Parathyroid adenoma (tissue), 2 donors: ENCODE measurements around the gene GIGYF2.
"Not testable (repeated sequence)": the region's sequence is repeated elsewhere in the genome, so short reads cannot be mapped to it uniquely, and the experiment has no call there.

Experiments
- H2AFZ ChIP-seq: fragments of 300-600 bp; sonication (generic); one replicate; pipeline ENCODE4 v1.7.0; 2017; ENCODE audit warnings: antibody characterized with exemption, mild to moderate bottlenecking
- H3K27ac ChIP-seq: fragments of 300-600 bp; sonication (generic); one replicate; pipeline ENCODE4 v1.7.0; 2017
- H3K27me3 ChIP-seq: fragments of 300-600 bp; sonication (generic); one replicate; pipeline ENCODE4 v1.7.0; 2017; ENCODE audit warnings: low read length; ENCODE audit not compliant: control insufficient read depth, insufficient read depth
- H3K36me3 ChIP-seq: fragments of 300-600 bp; sonication (generic); one replicate; pipeline ENCODE4 v1.7.0; 2017; ENCODE audit warnings: low read length; ENCODE audit not compliant: control insufficient read depth, insufficient read depth
- H3K4me1 ChIP-seq: fragments of 300-600 bp; sonication (generic); one replicate; pipeline ENCODE4 v1.7.0; 2017; ENCODE audit warnings: control low read depth
- H3K4me2 ChIP-seq: fragments of 300-600 bp; sonication (generic); one replicate; pipeline ENCODE4 v1.7.0; 2017; ENCODE audit warnings: low read length
- H3K4me3 ChIP-seq: fragments of 300-600 bp; sonication (generic); one replicate; pipeline ENCODE4 v1.7.0; 2017; ENCODE audit warnings: low read depth, low read length
- H3K79me2 ChIP-seq: fragments of 300-600 bp; sonication (generic); one replicate; pipeline ENCODE4 v1.7.0; 2017; ENCODE audit warnings: control low read depth
- H3K9ac ChIP-seq: fragments of 300-600 bp; sonication (generic); one replicate; pipeline ENCODE4 v1.7.0; 2017; ENCODE audit warnings: mild to moderate bottlenecking
- H3K9me3 ChIP-seq: fragments of 300-600 bp; sonication (generic); one replicate; pipeline ENCODE4 v1.7.0; 2017; ENCODE audit warnings: low read length; ENCODE audit not compliant: control insufficient read depth
- TF ChIP-seq, protein P1 (sequence below): fragments of 300-600 bp; sonication (generic); IDR thresholded peaks from one replicate; pipeline ENCODE4 v1.7.0; 2017; ENCODE audit warnings: antibody characterized with exemption, mild to moderate bottlenecking
- donor health status: primary hyperparathyroidism.

GIGYF2 gene

GRCh38 chr2:232846055-232846454, 148.9 kb downstream of the GIGYF2 start:
- no peaks in the 10 kb centered on the region for H3K36me3 ChIP-seq
- TF ChIP-seq, protein P1, sequence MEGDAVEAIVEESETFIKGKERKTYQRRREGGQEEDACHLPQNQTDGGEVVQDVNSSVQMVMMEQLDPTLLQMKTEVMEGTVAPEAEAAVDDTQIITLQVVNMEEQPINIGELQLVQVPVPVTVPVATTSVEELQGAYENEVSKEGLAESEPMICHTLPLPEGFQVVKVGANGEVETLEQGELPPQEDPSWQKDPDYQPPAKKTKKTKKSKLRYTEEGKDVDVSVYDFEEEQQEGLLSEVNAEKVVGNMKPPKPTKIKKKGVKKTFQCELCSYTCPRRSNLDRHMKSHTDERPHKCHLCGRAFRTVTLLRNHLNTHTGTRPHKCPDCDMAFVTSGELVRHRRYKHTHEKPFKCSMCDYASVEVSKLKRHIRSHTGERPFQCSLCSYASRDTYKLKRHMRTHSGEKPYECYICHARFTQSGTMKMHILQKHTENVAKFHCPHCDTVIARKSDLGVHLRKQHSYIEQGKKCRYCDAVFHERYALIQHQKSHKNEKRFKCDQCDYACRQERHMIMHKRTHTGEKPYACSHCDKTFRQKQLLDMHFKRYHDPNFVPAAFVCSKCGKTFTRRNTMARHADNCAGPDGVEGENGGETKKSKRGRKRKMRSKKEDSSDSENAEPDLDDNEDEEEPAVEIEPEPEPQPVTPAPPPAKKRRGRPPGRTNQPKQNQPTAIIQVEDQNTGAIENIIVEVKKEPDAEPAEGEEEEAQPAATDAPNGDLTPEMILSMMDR: no peak
- H3K9ac ChIP-seq: no peak overlapping the region
- no peak overlapping the region for H3K4me2 ChIP-seq
- H3K9me3 ChIP-seq: no peaks in the 10 kb centered on the region
- H3K27ac ChIP-seq: no peak overlapping the region
- H2AFZ ChIP-seq: no peak overlapping the region
- H3K27me3 ChIP-seq: no peaks in the 10 kb centered on the region
- no peak overlapping the region for H3K4me3 ChIP-seq
- H3K4me1 ChIP-seq: no peaks in the 10 kb centered on the region
- no peaks in the 10 kb centered on the region for H3K79me2 ChIP-seq

DNA sequence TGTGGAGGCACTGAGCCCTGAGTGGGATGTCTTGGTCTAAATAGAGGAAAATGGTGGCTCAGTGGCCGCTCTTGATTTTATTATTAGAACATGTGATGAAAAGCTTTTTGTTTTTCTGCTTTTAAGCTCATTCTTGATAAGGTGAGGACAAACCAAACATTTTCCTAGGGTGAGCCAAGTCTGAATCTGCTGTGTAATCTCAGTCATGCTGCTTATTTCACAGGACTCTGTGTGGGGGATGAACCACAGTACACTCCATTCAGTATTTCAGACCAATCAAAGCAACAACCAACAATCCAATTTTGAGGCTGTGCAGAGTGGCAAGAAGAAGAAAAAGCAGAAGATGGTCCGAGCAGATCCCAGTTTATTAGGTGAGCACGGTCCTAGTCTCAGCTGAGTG, 152.9 kb downstream of the GIGYF2 start:
- Histone ChIP-seq H2AFZ (no peak overlapping the region), H3K36me3 (no peaks in the 10 kb centered on the region), H3K9ac (no peak overlapping the region), H3K27me3 (no peaks in the 10 kb centered on the region), H3K4me3 (no peak overlapping the region), H3K9me3 (no peaks in the 10 kb centered on the region), H3K27ac (no peak overlapping the region), H3K79me2 (no peaks in the 10 kb centered on the region), H3K4me2 (no peak overlapping the region), H3K4me1 (peaks cover 5% of the 10 kb centered on the region)
- TF ChIP-seq, protein P1: no peak

GRCh38 chr2:232852081-232852480, 154.9 kb downstream of the GIGYF2 start:
- H2AFZ ChIP-seq, H3K9ac ChIP-seq, H3K36me3 ChIP-seq, H3K9me3 ChIP-seq, H3K4me2 ChIP-seq, H3K27ac ChIP-seq, H3K27me3 ChIP-seq, H3K4me3 ChIP-seq, H3K4me1 ChIP-seq, H3K79me2 ChIP-seq: not testable (repeated sequence)

GRCh38 chr2:232852676-232853075, 155.5 kb downstream of the GIGYF2 start:
- Histone ChIP-seq H3K27ac (no peak overlapping the region), H3K79me2 (no peaks in the 10 kb centered on the region), H3K4me1 (peaks cover 5% of the 10 kb centered on the region), H3K4me3 (no peak overlapping the region), H3K4me2 (no peak overlapping the region), H3K27me3 (no peaks in the 10 kb centered on the region), H3K36me3 (no peaks in the 10 kb centered on the region), H3K9ac (no peak overlapping the region), H2AFZ (no peak overlapping the region), H3K9me3 (no peaks in the 10 kb centered on the region)
- TF ChIP-seq, protein P1: no peak

DNA sequence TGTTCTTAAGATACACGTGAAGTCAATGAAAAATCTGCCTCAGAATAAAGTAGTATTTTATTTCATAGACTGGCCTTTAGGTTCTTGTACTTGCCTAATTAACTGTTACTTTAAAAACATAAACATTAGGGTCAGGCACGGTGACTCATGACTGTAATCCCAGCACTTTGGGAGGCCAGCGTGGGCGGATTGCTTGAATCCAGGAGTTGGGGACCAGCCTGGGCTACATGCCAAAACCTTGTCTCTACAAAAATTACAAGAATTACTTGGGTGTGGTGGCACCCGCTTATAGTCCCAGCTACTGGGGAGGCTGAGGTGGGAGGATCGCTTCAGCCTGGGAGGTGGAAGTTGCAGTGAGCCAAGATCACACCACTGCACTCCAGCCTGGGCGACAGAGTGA, 157.0 kb downstream of the GIGYF2 start:
- no peak overlapping the region for H2AFZ ChIP-seq
- H3K27ac ChIP-seq: no peak overlapping the region
- H3K4me1 ChIP-seq: peaks cover 5% of the 10 kb centered on the region
- H3K36me3 ChIP-seq: no peaks in the 10 kb centered on the region
- H3K4me2 ChIP-seq: no peak overlapping the region
- no peak overlapping the region for H3K4me3 ChIP-seq
- H3K9ac ChIP-seq: no peak overlapping the region
- no peaks in the 10 kb centered on the region for H3K79me2 ChIP-seq
- H3K27me3 ChIP-seq: no peaks in the 10 kb centered on the region
- no peaks in the 10 kb centered on the region for H3K9me3 ChIP-seq
- TF ChIP-seq, protein P1: no peak
